Pericardium fibroblast (primary cell): Measurements from ENCODE around the gene AQP12A. TPM values are rescaled to one million over a fixed set of nuclear protein-coding genes. Genes with fewer than 3 reads are reported as not detected.

Experiments used
- total RNA-seq: library from RNA; depleted of rRNA; stranded (reverse); fragments of >200 nt; gene quantifications from 2 replicates; pipeline ENCODE4 v1.2.3, GENCODE V29; 2015

AQP12A gene
- not detected in 2 replicates for total RNA-seq

GRCh38 chr2:240691631-240692420 is at the start of gene AQP12A:
TSS of gene AQP12A (plus strand) at chr2:240691866. CDS start at chr2:240691914, 48 bp downstream.

GRCh38 chr2:240682431-240683224 is 9.0 kb upstream of the AQP12A start, which contains the start of gene AQP12B:
TSS of gene AQP12B (minus strand) at chr2:240682885. CDS start at chr2:240682837, 48 bp downstream.

Other genes with a start within 250 kb of the AQP12A start
- gene ANKMY1, start 133.9 kb upstream of the AQP12A start, total RNA-seq, result 7.6 and 8.0 TPM in 2 replicates
- gene DUSP28, start 131.5 kb upstream of the AQP12A start, total RNA-seq, result 1.8 and 7.5 TPM in 2 replicates
- 25.3 and 30.5 TPM in 2 replicates for gene RNPEPL1, start 123.4 kb upstream of the AQP12A start, total RNA-seq
- 13.7 and 13.9 TPM in 2 replicates for gene CAPN10, start 105.1 kb upstream of the AQP12A start, total RNA-seq
- gene GPR35, start 66.4 kb upstream of the AQP12A start, total RNA-seq, result 0.60 and 0.82 TPM in 2 replicates
- not detected in 2 replicates for gene AQP12B, start 9.0 kb upstream of the AQP12A start, total RNA-seq
- gene KIF1A, start 128.4 kb downstream of the AQP12A start, total RNA-seq, result under 0.01 TPM in 1 of 2 replicates, not detected in the other
- gene AGXT, start 177.0 kb downstream of the AQP12A start, total RNA-seq, result not detected in 2 replicates
- gene MAB21L4, start 204.3 kb downstream of the AQP12A start, total RNA-seq, result not detected in 2 replicates
- not detected in 2 replicates for gene CROCC2, start 214.5 kb downstream of the AQP12A start, total RNA-seq